ENCODE results near the gene RAB6A.
"Not testable (repeated sequence)": the region's sequence is repeated elsewhere in the genome, so short reads cannot be mapped to it uniquely, and the experiment has no call there.

DNA sequence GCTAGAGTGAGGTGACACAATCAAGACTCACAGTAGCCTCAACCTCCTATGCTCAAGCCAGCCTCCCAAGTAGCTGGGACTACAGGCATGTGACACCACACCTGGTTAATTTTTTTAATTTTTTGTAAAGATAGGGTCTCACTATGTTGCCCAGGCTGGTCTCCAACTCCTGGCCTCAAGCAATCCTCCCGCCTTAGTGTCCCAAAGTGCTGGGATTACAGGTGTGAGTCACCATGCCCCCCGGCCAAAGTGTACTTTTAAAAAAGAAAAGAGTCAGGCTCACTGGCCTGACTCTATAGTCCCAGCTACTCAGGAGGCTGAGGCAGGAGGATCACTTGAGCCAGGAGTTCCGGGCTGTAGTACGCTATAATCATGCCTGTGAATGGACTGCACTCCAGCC is 10.0 kb downstream of the RAB6A start:
- TF ChIP-seq JUND (IDR thresholded peaks at IDR 0.05; ENCODE audit: low read depth, low read length); POLR2A (IDR thresholded peaks at IDR 0.05; ENCODE audit: low read depth, low read length); ZNF24 (IDR thresholded peaks at IDR 0.05); CREB1 (IDR thresholded peaks at IDR 0.05; ENCODE audit: low read depth); EGR1 (IDR thresholded peaks at IDR 0.05; ENCODE audit: borderline replicate concordance in 1 of 2, low read depth in 2 of 2, low read length in 2 of 2); MEF2A (IDR thresholded peaks at IDR 0.05; ENCODE audit: insufficient read depth, low read depth, low read length); EZH2 (IDR thresholded peaks at IDR 0.05; ENCODE audit: borderline replicate concordance, control insufficient read depth, low read depth, low read length); TAF1 (IDR thresholded peaks at IDR 0.05; ENCODE audit: borderline replicate concordance, low read depth, low read length); SREBF2 (IDR thresholded peaks at IDR 0.05; ENCODE audit: low read length): not testable (repeated sequence)
- TF ChIP-seq, protein P1, sequence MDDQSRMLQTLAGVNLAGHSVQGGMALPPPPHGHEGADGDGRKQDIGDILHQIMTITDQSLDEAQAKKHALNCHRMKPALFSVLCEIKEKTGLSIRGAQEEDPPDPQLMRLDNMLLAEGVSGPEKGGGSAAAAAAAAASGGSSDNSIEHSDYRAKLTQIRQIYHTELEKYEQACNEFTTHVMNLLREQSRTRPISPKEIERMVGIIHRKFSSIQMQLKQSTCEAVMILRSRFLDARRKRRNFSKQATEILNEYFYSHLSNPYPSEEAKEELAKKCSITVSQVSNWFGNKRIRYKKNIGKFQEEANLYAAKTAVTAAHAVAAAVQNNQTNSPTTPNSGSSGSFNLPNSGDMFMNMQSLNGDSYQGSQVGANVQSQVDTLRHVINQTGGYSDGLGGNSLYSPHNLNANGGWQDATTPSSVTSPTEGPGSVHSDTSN (IDR thresholded peaks at IDR 0.05; ENCODE audit: insufficient replicate concordance, low read depth, low read length) = not testable (repeated sequence)
- TF ChIP-seq, protein P2, sequence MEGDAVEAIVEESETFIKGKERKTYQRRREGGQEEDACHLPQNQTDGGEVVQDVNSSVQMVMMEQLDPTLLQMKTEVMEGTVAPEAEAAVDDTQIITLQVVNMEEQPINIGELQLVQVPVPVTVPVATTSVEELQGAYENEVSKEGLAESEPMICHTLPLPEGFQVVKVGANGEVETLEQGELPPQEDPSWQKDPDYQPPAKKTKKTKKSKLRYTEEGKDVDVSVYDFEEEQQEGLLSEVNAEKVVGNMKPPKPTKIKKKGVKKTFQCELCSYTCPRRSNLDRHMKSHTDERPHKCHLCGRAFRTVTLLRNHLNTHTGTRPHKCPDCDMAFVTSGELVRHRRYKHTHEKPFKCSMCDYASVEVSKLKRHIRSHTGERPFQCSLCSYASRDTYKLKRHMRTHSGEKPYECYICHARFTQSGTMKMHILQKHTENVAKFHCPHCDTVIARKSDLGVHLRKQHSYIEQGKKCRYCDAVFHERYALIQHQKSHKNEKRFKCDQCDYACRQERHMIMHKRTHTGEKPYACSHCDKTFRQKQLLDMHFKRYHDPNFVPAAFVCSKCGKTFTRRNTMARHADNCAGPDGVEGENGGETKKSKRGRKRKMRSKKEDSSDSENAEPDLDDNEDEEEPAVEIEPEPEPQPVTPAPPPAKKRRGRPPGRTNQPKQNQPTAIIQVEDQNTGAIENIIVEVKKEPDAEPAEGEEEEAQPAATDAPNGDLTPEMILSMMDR (IDR thresholded peaks at IDR 0.05 in 2 of 3, conservative IDR thresholded peaks at IDR 0.05 in 1 of 3; ENCODE audit: control insufficient read depth in 2 of 3, extremely low read depth in 1 of 3, insufficient read depth in 1 of 3, low read depth in 3 of 3, low read length in 3 of 3) = not testable (repeated sequence)
- TF ChIP-seq, protein P3, sequence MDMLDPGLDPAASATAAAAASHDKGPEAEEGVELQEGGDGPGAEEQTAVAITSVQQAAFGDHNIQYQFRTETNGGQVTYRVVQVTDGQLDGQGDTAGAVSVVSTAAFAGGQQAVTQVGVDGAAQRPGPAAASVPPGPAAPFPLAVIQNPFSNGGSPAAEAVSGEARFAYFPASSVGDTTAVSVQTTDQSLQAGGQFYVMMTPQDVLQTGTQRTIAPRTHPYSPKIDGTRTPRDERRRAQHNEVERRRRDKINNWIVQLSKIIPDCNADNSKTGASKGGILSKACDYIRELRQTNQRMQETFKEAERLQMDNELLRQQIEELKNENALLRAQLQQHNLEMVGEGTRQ (IDR thresholded peaks at IDR 0.05; ENCODE audit: borderline replicate concordance, low read depth, low read length) = not testable (repeated sequence)

All from GM12878 (cell line).